A673 (cell line): ENCODE data around the gene ATG14. TPM values are rescaled to one million over a fixed set of nuclear protein-coding genes. Genes with fewer than 3 reads are reported as not detected.

Source experiments
- BruUV-seq: library from RNA; stranded (reverse); fragments of 400-500 nt; replicated peaks from 2 replicates; lab custom pipeline; 2021; lab: Mats Ljungman, UMichigan
- CTCF ChIA-PET: fragments of 300-600 bp; sonication (Branson Sonifier 250); formaldehyde crosslinking; loops from one replicate; lab custom pipeline; 2022; ENCODE audit warnings: antibody characterized with exemption; lab: Charles Lee
- POLR2A ChIA-PET: fragments of 300-600 bp; sonication (Branson Sonifier 250); formaldehyde crosslinking; loops from one replicate; lab custom pipeline; 2022; ENCODE audit warnings: antibody characterized with exemption; ENCODE audit not compliant: low non-redundant PET; lab: Charles Lee
- DNase-seq: peaks from one replicate; pipeline ENCODE4 v3.0.0-alpha.2; 2015; ENCODE audit warnings: low spot score
- H3K27ac ChIP-seq: fragments of 200-600 bp; sonication (generic); 2 replicates; pipeline ENCODE4 v1.5.1; 2016; ENCODE audit warnings: mixed run types, low read depth, mild to moderate bottlenecking, mixed read lengths, antibody characterized with exemption, low read length; ENCODE audit not compliant: poor library complexity, severe bottlenecking
- H3K27me3 ChIP-seq: fragments of 200-600 bp; sonication (generic); replicated peaks from 2 replicates; pipeline ENCODE4 v1.6.1; 2017; ENCODE audit warnings: mixed run types, low read depth, mild to moderate bottlenecking, mixed read lengths, antibody characterized with exemption, low read length; ENCODE audit not compliant: insufficient read depth, poor library complexity
- H3K36me3 ChIP-seq: fragments of 200-600 bp; sonication (generic); 2 replicates; pipeline ENCODE4 v1.6.1; 2016; ENCODE audit warnings: mixed run types, mild to moderate bottlenecking, mixed read lengths, antibody characterized with exemption, low read length; ENCODE audit not compliant: insufficient read depth, poor library complexity, severe bottlenecking
- H3K4me1 ChIP-seq: fragments of 200-600 bp; sonication (generic); 2 replicates; pipeline ENCODE4 v1.6.1; 2017; ENCODE audit warnings: mixed run types, mild to moderate bottlenecking, mixed read lengths, antibody characterized with exemption, low read length; ENCODE audit not compliant: insufficient read depth, poor library complexity, severe bottlenecking
- H3K4me3 ChIP-seq: fragments of 200-600 bp; sonication (generic); 2 replicates; pipeline ENCODE4 v1.5.1; 2016; ENCODE audit warnings: low read depth, mixed run types, mild to moderate bottlenecking, mixed read lengths, low read length; ENCODE audit not compliant: poor library complexity, severe bottlenecking
- H3K9me3 ChIP-seq: fragments of 200-600 bp; sonication (generic); 2 replicates; pipeline ENCODE4 v1.6.1; 2016; ENCODE audit warnings: mixed run types, low read depth, mild to moderate bottlenecking, mixed read lengths, antibody characterized with exemption, low read length; ENCODE audit not compliant: poor library complexity, severe bottlenecking
- CTCF ChIP-seq: fragments of 300-800, 200-600 bp; sonication (generic); conservative IDR thresholded peaks from 2 replicates; pipeline ENCODE4 v1.5.1; 2017; ENCODE audit warnings: low read depth, mild to moderate bottlenecking, antibody characterized with exemption, low read length, moderate library complexity, mixed read lengths
- EZH2 ChIP-seq: fragments of 200-600 bp; sonication (generic); IDR thresholded peaks from 2 replicates; pipeline ENCODE4 v1.6.1; 2017; ENCODE audit warnings: borderline replicate concordance, low read depth, mild to moderate bottlenecking, mixed read lengths, antibody characterized with exemption, low read length; ENCODE audit not compliant: poor library complexity, severe bottlenecking
- intact Hi-C: fragments of 100-400 bp; cut with micrococcal nuclease; formaldehyde crosslinking; loops from one replicate; pipeline ENCODE4 v1.10.0; 2022; ENCODE audit not compliant: unreplicated experiment
- total RNA-seq: library from RNA; stranded (reverse); gene quantifications from 2 replicates; pipeline ENCODE4 v1.2.3, GENCODE V29; 2021

Gene ATG14
- total RNA-seq, 1 experiment from 2014 or later = 10.4 TPM

- Histone ChIP-seq H3K27ac (no peak overlapping the region), H3K27me3 (no peaks in the 10 kb centered on the region), H3K4me1 (peaks cover 5% of the 10 kb centered on the region), H3K36me3 (no peaks in the 10 kb centered on the region), H3K9me3 (no peaks in the 10 kb centered on the region), H3K4me3 (no peak overlapping the region)
- TF ChIP-seq CTCF (no peak), EZH2 (no peak)
- intact Hi-C loops = no loop called here
- ChIA-PET POLR2A (no interaction called here), CTCF (no interaction called here)
- no peak for DNase-seq
- no TSS peak for BruUV-seq
These were observed 29.7 kb upstream of the ATG14 start for GRCh38 chr14:55441286-55441685.

DNA sequence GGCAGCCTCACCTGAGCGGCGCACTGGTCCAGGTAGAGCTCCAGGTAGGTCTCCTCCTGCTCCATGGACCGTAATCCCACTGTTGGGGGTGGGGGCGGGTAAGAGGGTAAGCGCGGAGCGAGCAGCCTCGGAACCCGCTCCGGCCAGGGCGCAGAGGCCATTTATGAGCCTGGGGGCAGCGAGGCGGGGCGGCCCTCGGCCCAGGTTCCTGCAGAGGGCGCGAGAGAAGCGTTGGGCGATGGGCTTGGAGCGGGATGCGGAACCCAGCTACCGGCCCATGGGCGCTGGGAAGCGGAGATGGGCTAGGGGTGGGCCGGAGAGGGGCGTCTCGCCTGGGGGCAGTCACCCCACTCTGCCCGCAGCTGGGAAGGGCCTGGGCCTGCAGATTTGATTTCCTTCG, 28.8 kb upstream of the ATG14 start, which contains the start of gene TBPL2:
TSS of gene TBPL2 (minus strand) at position 232 of the 400 bp plus-strand sequence. CDS start at position 65, 167 bp downstream.
- no peaks in the 10 kb centered on the region for H3K36me3 ChIP-seq
- H3K27ac ChIP-seq = no peak within 1 kb of the TSS
- TF ChIP-seq CTCF (no peak), EZH2 (no peak)
- no peak for DNase-seq
- POLR2A ChIA-PET = no interaction called here
- intact Hi-C loops = no loop called here
- no peaks in the 10 kb centered on the region for H3K27me3 ChIP-seq
- no peaks in the 10 kb centered on the region for H3K9me3 ChIP-seq
- no TSS peak for BruUV-seq
- CTCF ChIA-PET = interaction anchor here (0.5 kb wide), 1 partner anchor 24 kb away, joined by 3 read pairs; no protein-coding TSS in a partner anchor
- no peak within 1 kb of the TSS for H3K4me3 ChIP-seq
- H3K4me1 ChIP-seq = no peaks in the 10 kb centered on the region

- peak; percentile 77 for DNase-seq
- BruUV-seq = no TSS peak
- H3K27me3 ChIP-seq = no peaks in the 10 kb centered on the region
- intact Hi-C loops = loop anchor here (5.0 kb wide), 2 partner anchors 904 to 1034 kb away; no protein-coding TSS in a partner anchor
- no peak overlapping the region for H3K27ac ChIP-seq
- peak; percentile 65 for TF ChIP-seq CTCF
- no peak for TF ChIP-seq EZH2
- ChIA-PET POLR2A (no interaction called here), CTCF (interaction anchor here (0.6 to 1.3 kb wide), 8 partner anchors 8 to 1044 kb away, joined by 3 to 9 read pairs (median 4); no protein-coding TSS in a partner anchor)
- no peaks in the 10 kb centered on the region for H3K4me1 ChIP-seq
- no peaks in the 10 kb centered on the region for H3K9me3 ChIP-seq
- no peak overlapping the region for H3K4me3 ChIP-seq
- H3K36me3 ChIP-seq = no peaks in the 10 kb centered on the region
These were observed 26.5 kb upstream of the ATG14 start for GRCh38 chr14:55438066-55438683.
